ENCODE data around the gene CFAP54.
"Not testable (repeated sequence)": the region's sequence is repeated elsewhere in the genome, so short reads cannot be mapped to it uniquely, and the experiment has no call there.

The CFAP54 gene

DNA sequence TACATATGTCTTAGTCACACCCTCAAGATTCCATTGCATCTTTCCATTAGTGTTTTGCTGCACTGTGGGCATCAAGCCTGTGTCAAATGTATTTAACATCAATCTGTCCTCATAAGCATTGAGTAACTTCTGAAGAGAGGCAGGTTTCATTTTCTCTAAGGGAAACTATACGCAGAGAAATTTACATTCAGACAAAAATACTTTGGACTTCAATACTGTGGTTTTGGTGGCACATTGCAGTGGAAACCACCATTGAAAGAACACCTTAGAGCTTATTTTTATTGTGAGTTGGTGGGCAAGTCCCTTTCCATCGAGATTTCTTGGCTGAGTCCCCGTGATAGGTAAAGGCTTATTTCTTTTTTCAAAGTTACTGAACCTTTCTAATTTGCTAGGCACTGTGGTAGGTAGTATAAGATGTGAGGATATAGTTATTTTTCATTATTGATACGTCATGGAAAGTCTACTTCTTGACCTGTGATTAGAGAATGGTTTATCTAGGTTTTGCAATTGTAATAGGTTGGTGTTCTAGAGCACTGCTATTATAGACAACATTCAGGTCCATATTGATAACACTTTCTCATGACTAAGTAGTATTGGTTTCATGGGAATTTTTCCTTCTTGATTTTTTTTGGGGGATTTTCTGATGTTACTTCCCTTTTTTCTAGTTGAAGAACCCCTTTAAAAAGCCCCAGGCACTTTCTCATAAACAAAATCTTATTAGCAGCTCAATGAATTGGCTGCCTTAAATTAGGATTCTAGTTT is 81.9 kb downstream of the CFAP54 start:
- Histone ChIP-seq H3K4me3 (replicated peaks; ENCODE audit: low read depth, low read length) (peak overlapping the region; percentile 29), H3K36me3 (ENCODE audit: control insufficient read depth, insufficient read depth, low read length) (no peaks in the 10 kb centered on the region), H3K27me3 (replicated peaks; ENCODE audit: control insufficient read depth, insufficient read depth, low read length) (no peaks in the 10 kb centered on the region)
- TF ChIP-seq, protein P1, sequence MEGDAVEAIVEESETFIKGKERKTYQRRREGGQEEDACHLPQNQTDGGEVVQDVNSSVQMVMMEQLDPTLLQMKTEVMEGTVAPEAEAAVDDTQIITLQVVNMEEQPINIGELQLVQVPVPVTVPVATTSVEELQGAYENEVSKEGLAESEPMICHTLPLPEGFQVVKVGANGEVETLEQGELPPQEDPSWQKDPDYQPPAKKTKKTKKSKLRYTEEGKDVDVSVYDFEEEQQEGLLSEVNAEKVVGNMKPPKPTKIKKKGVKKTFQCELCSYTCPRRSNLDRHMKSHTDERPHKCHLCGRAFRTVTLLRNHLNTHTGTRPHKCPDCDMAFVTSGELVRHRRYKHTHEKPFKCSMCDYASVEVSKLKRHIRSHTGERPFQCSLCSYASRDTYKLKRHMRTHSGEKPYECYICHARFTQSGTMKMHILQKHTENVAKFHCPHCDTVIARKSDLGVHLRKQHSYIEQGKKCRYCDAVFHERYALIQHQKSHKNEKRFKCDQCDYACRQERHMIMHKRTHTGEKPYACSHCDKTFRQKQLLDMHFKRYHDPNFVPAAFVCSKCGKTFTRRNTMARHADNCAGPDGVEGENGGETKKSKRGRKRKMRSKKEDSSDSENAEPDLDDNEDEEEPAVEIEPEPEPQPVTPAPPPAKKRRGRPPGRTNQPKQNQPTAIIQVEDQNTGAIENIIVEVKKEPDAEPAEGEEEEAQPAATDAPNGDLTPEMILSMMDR (IDR thresholded peaks at IDR 0.05; ENCODE audit: insufficient read depth, low read length, poor library complexity, severe bottlenecking): no peak
- DNase-seq (ENCODE audit: extremely low read depth, insufficient read length): peak; percentile 67

DNA sequence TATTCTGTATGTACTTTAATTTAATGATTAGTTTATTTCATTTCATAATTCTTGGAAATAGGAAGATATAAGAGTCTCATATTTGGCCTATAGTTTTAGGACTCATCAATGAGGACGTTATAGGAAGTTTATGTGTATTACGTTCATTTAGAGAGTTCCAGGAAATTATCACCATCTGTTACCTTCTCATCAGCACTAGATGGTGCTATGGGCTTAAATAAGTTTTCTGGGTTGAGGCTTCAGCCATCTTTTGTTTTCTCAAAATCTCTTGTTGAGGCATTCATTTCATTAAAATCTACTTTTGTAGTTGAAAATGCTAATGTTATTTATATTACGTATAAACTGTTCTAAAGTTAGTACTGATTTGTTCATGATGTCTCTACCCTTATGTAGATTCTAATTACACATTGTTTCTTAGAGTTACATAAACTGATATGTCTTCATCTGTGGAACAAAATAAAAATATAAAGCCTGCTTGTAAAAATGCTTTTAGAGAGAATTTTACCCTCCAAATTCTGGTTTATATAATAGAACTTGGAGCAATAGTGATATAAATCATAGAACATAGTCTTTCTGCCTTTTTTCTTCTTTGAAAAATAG is 89.2 kb downstream of the CFAP54 start:
- TF ChIP-seq, protein P1 (IDR thresholded peaks at IDR 0.05; ENCODE audit: insufficient read depth, low read length, poor library complexity, severe bottlenecking): peak; percentile 48
- peak; percentile 25 for DNase-seq (ENCODE audit: extremely low read depth, insufficient read length)
- H3K4me3 ChIP-seq (replicated peaks; ENCODE audit: low read depth, low read length): no peak overlapping the region

DNA sequence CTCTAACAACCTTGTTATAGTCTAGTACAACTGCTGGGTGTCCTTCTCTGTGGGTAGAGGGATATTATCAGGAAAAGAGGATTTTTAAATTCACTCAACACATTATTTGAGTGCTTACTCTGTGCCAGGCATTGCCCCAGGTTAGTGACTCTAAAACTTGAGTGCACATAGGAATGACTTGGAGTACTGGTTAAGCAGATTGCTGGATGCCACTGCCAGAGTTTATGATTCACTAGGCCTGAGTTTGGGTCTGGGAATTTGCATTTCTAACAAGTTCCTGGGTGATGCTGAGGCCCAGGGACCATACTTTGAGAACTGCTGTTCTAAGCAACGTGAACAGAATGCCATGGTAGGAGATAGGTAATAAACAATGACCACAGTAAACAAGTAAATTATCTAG is 96.6 kb downstream of the CFAP54 start:
- no peaks in the 10 kb centered on the region for H3K27me3 ChIP-seq (replicated peaks; ENCODE audit: control insufficient read depth, insufficient read depth, low read length)
- no peak overlapping the region for H3K4me3 ChIP-seq (replicated peaks; ENCODE audit: low read depth, low read length)
- TF ChIP-seq, protein P1 (IDR thresholded peaks at IDR 0.05; ENCODE audit: insufficient read depth, low read length, poor library complexity, severe bottlenecking): no peak
- no peak for DNase-seq (ENCODE audit: extremely low read depth, insufficient read length)
- H3K36me3 ChIP-seq (ENCODE audit: control insufficient read depth, insufficient read depth, low read length): no peaks in the 10 kb centered on the region; the same call in 1 of the 2 replicates

More for the DNA sequence above, 89.2 kb downstream of the CFAP54 start:
- no peaks in the 10 kb centered on the region; the same call in 1 of the 2 replicates for H3K36me3 ChIP-seq (ENCODE audit: control insufficient read depth, insufficient read depth, low read length)
- H3K27me3 ChIP-seq (replicated peaks; ENCODE audit: control insufficient read depth, insufficient read depth, low read length): no peaks in the 10 kb centered on the region

DNA sequence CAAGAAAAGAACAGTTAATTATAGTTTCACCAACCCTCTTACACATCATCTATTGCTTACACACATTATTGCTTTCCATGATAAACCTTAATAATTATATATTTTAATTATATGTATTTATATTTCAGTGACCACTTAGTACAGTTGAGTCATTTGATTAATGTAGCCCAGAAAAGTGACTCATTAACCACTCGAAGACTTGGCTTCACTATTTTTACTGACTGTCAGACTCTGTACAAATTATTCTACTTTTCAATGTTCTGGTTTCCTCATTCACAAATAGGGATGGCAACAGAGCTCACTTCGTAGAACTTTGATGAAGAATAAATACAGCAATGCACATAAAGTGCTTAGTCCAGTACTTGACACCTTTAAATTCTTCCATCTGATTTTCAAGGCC is 98.3 kb downstream of the CFAP54 start:
- TF ChIP-seq, protein P1 (IDR thresholded peaks at IDR 0.05; ENCODE audit: insufficient read depth, low read length, poor library complexity, severe bottlenecking): no peak
- Histone ChIP-seq H3K36me3 (ENCODE audit: control insufficient read depth, insufficient read depth, low read length) (no peaks in the 10 kb centered on the region; the same call in 1 of the 2 replicates), H3K27me3 (replicated peaks; ENCODE audit: control insufficient read depth, insufficient read depth, low read length) (no peaks in the 10 kb centered on the region), H3K4me3 (replicated peaks; ENCODE audit: low read depth, low read length) (no peak overlapping the region)
- no peak for DNase-seq (ENCODE audit: extremely low read depth, insufficient read length)

DNA sequence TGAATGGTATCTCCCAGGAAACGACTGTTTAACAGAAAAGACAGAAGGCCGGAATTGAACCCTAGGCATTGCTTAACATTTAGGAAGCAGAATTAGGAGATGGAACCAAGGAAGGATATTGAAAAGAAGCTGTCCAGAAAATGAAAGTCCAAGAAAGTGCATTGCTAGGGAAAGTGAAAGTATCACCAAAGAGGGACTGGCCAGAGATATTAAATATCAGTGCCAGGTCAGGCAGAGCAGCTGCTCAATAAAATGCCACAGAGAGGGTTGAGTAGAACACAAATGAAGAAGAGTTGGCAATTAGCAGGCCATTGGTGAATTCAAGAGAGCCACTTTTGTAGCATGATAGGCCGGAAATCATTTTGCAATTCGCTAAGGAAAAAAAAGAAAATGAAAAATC is 101.6 kb downstream of the CFAP54 start:
- Histone ChIP-seq H3K4me3 (replicated peaks; ENCODE audit: low read depth, low read length) (no peak overlapping the region), H3K27me3 (replicated peaks; ENCODE audit: control insufficient read depth, insufficient read depth, low read length) (no peaks in the 10 kb centered on the region), H3K36me3 (ENCODE audit: control insufficient read depth, insufficient read depth, low read length) (no peaks in the 10 kb centered on the region)
- no peak for DNase-seq (ENCODE audit: extremely low read depth, insufficient read length)
- TF ChIP-seq, protein P1 (IDR thresholded peaks at IDR 0.05; ENCODE audit: insufficient read depth, low read length, poor library complexity, severe bottlenecking): no peak

DNA sequence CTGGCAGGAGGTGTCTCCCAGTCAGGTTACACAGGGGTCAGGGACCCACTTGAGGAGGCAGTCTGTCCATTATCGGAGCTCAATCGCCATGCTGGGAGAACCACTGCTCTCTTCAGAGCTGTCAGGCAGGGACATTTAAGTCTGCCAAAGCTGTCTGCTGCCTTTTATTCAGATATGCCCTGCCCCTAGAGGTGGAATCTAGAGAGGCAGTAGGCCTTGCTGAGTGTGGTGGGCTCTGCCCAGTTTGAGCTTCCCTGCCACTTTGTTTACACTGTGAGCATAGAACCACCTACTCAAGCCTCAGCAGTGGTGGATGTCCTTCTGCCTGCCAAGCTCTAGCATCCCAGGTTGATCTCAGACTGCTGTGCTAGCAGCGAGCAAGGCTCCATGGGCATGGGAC is 115.0 kb downstream of the CFAP54 start:
- H3K27me3 ChIP-seq (replicated peaks; ENCODE audit: control insufficient read depth, insufficient read depth, low read length); H3K4me3 ChIP-seq (replicated peaks; ENCODE audit: low read depth, low read length); H3K36me3 ChIP-seq (ENCODE audit: control insufficient read depth, insufficient read depth, low read length); DNase-seq (ENCODE audit: extremely low read depth, insufficient read length): not testable (repeated sequence)

Measured in GM06990 (cell line).